ENCODE measurements around the gene MOXD1. TPM values are rescaled to one million over a fixed set of nuclear protein-coding genes. Genes with fewer than 3 reads are reported as not detected.

MOXD1 gene
- total RNA-seq, 1 donor from 2014 or later, result 16.0 TPM

DNA sequence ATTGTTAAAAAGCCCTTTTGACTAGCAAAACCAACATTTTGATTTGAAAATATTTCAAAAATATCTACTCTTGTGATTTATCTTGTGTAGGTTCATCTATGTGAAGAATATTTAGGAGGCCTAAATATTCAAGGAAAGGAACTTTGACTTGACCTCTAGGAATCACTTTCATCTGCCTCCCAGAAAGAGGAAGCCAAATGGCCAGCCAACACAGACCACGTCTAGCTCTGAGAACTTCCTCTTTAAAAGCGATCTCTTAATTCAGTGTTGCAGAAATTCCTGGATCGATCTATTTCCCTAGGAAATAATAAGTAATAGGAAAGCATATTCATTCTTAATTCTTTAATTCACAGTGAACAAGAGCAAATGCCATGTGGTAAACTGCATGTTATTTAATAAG is 9.6 kb upstream of the MOXD1 start:
- no peak for DNase-seq (ENCODE audit: extremely low spot score in 2 of 2)
- H3K27ac ChIP-seq, result no peak overlapping the region
- no peaks in the 10 kb centered on the region for H3K4me1 ChIP-seq
- H3K9me3 ChIP-seq, result no peaks in the 10 kb centered on the region
- no peaks in the 10 kb centered on the region for H3K27me3 ChIP-seq
- no peaks in the 10 kb centered on the region for H3K36me3 ChIP-seq
- no peak overlapping the region for H3K4me3 ChIP-seq
- no peak for TF ChIP-seq POLR2AphosphoS5 (IDR thresholded peaks at IDR 0.05; ENCODE audit: insufficient read depth in 1 of 2, low read depth in 1 of 2)
- TF ChIP-seq, protein P1, sequence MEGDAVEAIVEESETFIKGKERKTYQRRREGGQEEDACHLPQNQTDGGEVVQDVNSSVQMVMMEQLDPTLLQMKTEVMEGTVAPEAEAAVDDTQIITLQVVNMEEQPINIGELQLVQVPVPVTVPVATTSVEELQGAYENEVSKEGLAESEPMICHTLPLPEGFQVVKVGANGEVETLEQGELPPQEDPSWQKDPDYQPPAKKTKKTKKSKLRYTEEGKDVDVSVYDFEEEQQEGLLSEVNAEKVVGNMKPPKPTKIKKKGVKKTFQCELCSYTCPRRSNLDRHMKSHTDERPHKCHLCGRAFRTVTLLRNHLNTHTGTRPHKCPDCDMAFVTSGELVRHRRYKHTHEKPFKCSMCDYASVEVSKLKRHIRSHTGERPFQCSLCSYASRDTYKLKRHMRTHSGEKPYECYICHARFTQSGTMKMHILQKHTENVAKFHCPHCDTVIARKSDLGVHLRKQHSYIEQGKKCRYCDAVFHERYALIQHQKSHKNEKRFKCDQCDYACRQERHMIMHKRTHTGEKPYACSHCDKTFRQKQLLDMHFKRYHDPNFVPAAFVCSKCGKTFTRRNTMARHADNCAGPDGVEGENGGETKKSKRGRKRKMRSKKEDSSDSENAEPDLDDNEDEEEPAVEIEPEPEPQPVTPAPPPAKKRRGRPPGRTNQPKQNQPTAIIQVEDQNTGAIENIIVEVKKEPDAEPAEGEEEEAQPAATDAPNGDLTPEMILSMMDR (IDR thresholded peaks at IDR 0.05), result no peak
- no peak for TF ChIP-seq POLR2A (IDR thresholded peaks at IDR 0.05)
- intact Hi-C loops (cut with DNase I), result no loop called here

DNA sequence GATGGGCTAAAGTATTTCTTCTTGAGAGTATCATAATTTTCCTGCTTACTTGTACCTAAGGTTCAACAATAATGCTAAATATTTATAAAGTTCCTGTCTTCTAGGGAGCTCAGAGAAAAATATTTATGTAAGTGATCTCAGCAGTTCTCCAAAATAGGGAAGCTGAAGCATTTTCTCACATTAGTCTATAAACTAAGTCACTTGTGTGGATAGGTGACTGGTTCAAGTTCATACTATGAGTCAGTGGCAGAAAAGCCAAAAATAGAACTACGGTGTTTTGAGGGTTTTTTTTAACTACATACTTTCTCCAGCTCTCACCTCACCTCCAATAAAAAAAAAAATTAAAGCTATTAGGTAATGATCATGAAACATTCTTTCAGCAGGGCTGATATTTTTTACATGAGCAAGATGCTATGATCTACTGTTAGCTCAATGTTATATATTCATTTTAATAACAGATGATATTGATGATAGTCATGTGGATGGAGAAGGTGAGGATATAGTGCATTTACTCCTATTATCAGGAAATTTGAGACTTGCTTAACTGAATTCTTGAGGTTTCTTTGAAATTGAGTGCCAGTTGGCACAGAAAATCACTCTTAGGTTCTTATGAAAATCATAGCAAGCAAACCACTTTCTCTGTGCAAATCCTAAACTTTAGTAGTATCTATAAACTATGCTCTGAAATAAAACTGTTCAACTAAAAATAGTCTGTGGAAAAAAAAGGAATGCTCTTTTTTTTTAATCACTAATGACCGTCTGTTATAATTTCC is 4.1 kb upstream of the MOXD1 start:
- intact Hi-C loops (cut with DNase I), result no loop called here
- Histone ChIP-seq H3K9me3 (no peaks in the 10 kb centered on the region), H3K4me3 (no peak overlapping the region), H3K27ac (no peak overlapping the region), H3K27me3 (no peaks in the 10 kb centered on the region), H3K36me3 (no peaks in the 10 kb centered on the region), H3K4me1 (peaks cover 13% of the 10 kb centered on the region)
- DNase-seq (ENCODE audit: extremely low spot score in 2 of 2), result no peak
- TF ChIP-seq POLR2AphosphoS5 (IDR thresholded peaks at IDR 0.05; ENCODE audit: insufficient read depth in 1 of 2, low read depth in 1 of 2) (no peak), POLR2A (IDR thresholded peaks at IDR 0.05) (no peak)
- TF ChIP-seq, protein P1 (IDR thresholded peaks at IDR 0.05), result no peak

DNA sequence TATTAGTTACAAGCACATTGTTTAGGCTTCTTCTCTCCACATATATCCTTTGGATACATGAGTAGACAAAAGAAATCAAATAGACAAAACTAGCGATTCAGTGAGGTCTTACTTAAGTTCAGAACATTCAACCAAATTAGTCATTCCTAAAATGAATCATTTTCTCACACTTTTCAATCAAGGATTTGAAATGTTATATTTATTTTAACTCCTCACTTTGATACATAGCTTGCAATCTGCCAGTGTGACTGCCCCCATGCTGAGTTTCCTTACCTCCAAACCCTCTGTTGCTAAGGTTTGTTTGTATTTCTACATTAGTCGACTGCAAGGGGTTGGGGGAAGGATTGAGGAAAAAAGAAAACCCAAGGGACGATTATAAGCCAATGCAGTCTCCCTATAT is 3.5 kb upstream of the MOXD1 start:
- TF ChIP-seq POLR2AphosphoS5 (IDR thresholded peaks at IDR 0.05; ENCODE audit: insufficient read depth in 1 of 2, low read depth in 1 of 2) (no peak), POLR2A (IDR thresholded peaks at IDR 0.05) (no peak)
- TF ChIP-seq, protein P1 (IDR thresholded peaks at IDR 0.05), result no peak
- H3K4me3 ChIP-seq, result no peak overlapping the region
- H3K4me1 ChIP-seq, result peaks cover 15% of the 10 kb centered on the region
- no peak for DNase-seq (ENCODE audit: extremely low spot score in 2 of 2)
- H3K27ac ChIP-seq, result no peak overlapping the region
- intact Hi-C loops (cut with DNase I), result no loop called here
- H3K9me3 ChIP-seq, result no peaks in the 10 kb centered on the region
- H3K27me3 ChIP-seq, result no peaks in the 10 kb centered on the region
- no peaks in the 10 kb centered on the region for H3K36me3 ChIP-seq

- no peak for DNase-seq (ENCODE audit: extremely low spot score in 2 of 2)
- TF ChIP-seq, protein P1 (IDR thresholded peaks at IDR 0.05), result no peak
- no peak for TF ChIP-seq POLR2AphosphoS5 (IDR thresholded peaks at IDR 0.05; ENCODE audit: insufficient read depth in 1 of 2, low read depth in 1 of 2)
- no peak for TF ChIP-seq POLR2A (IDR thresholded peaks at IDR 0.05)
- intact Hi-C loops (cut with DNase I), result no loop called here
These were observed 3.1 kb upstream of the MOXD1 start for GRCh38 chr6:132404330-132404729.

DNA sequence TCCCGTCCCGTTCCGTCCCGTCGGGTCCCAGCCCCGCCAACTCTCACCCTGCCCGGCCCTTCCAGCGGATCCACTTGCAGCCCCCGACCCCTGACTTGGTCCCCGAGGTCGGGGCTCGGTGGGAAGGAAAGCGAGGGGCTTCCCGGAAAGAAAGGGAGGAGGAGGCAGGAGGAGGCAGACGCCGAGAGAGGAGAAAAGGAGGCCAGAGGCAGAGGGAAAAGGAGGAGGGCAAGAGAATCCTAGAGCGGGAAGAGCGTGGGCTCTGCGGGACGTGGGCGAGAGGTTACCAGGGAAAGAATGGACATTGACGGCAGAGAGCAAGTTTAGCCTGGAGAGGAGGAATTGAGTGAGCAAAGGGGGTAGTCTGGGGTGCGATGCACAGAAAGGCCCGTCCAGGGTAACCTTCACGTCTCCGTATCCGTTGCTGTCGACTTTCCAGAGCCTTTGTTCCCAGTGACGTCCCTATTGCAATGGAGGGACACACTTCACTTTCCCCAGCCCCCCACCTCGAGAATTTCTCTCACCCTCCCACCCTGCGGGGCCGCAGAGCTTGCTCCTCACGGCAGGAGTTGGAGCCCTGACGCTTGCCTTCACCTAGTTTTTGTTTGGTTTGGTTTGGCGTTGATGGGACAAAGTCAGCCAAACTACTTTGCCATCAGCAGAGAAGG is 477 bp upstream of the MOXD1 start:
- intact Hi-C loops (cut with DNase I), result no loop called here
- Histone ChIP-seq H3K4me3 (peak overlapping the region; percentile 57 to 75), H3K27me3 (no peaks in the 10 kb centered on the region), H3K36me3 (no peaks in the 10 kb centered on the region), H3K27ac (peak overlapping the region; percentile 42), H3K9me3 (no peaks in the 10 kb centered on the region), H3K4me1 (peaks cover 24% of the 10 kb centered on the region)
- DNase-seq (ENCODE audit: extremely low spot score in 2 of 2), result no peak
- no peak for TF ChIP-seq POLR2AphosphoS5 (IDR thresholded peaks at IDR 0.05; ENCODE audit: insufficient read depth in 1 of 2, low read depth in 1 of 2)
- TF ChIP-seq, protein P1 (IDR thresholded peaks at IDR 0.05), result no peak
- no peak for TF ChIP-seq POLR2A (IDR thresholded peaks at IDR 0.05)

More at GRCh38 chr6:132404330-132404729, 3.1 kb upstream of the MOXD1 start:
- Histone ChIP-seq H3K4me3 (no peak overlapping the region), H3K9me3 (no peaks in the 10 kb centered on the region), H3K36me3 (no peaks in the 10 kb centered on the region), H3K27ac (no peak overlapping the region), H3K4me1 (peaks cover 19% of the 10 kb centered on the region), H3K27me3 (no peaks in the 10 kb centered on the region)

Data from vagina (tissue), 2 donors.